NCI-H526 treated with DMSO at 0.1 percent for 48 hours (cell line): ENCODE measurements around the gene KCNK18.

ENCODE experiments used
- DNase-seq: peaks from one replicate; lab custom pipeline; 2025; lab: John Stamatoyannopoulos, UW

KCNK18 gene

DNA sequence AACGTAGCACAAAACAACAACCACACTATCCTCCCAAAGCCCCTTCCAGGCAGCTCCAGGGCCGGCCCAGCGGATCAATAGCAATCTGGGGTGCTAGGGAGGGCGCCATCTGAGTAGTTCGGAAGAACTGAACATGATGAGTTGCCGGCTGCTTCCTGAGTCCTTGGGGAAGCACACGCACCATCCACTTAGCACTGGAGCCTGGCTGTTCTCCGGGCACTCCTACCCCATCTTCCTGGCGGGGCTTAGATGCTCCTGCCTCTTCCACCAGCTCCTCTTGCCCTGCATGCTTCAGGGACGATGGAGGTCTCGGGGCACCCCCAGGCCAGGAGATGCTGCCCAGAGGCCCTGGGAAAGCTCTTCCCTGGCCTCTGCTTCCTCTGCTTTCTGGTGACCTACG, at the start of gene KCNK18:
Gene KCNK18 (plus strand): TSS at position 301 of the 400 bp plus-strand sequence. CDS start 0 bp downstream, at position 301.
- no peak for DNase-seq

DNA sequence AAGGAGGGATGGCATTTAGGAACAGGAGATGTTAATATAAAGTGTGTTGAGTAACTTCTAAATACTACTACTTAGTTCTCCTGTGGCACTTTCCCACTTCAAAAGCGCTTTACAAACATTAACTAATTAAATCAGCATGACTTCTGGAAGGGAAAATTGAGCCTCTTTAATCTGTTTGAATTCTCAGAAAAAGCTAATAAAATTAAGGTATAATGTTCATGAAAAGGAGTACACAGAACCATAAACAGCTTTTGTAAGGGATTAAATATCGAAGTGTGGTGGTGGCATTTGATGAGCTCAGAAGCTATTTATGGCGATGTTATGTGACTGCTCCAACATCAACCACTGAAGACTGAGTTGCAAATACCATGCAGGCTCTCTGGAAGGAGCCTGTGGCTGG, 49.0 kb upstream of the KCNK18 start:
- DNase-seq = no peak

DNA sequence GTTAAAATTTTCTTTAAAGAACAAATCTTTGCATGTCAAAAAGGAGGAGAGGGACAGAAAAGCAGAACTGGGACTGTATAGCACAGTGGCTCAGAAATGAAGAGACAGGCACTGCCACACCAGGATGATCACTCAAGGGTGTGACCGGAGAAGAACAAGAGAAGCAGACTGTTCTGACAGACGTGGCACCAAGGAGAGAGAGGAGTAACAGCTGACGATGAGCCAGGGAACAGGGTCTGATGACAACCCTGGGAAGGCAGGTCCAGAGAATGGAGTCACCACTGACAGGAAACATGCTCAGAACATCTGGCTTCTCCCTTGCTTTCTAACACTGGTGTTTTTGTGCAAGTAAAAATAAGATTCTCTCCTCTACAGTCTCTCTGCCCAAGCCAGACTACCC, 44.6 kb upstream of the KCNK18 start:
- no peak for DNase-seq

DNA sequence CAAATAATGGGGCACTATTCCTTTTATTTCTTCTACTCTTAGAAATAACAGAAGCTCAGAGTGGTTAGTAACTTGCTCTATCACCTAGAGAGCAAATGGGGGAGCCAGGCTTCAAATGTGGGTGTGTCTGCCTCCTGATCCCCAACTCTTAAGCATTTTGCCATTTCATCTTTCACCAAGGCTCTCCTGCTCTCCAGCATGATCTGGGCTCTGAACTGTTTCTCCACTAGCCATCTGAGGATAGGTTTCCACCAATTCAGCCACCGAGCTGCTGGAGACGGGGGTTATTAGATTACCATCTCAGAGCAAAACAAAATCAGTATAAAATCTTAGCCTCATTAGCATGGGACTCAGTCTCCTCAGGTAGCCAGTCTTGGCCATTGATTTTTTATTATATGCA, 39.0 kb upstream of the KCNK18 start:
- no peak for DNase-seq

DNA sequence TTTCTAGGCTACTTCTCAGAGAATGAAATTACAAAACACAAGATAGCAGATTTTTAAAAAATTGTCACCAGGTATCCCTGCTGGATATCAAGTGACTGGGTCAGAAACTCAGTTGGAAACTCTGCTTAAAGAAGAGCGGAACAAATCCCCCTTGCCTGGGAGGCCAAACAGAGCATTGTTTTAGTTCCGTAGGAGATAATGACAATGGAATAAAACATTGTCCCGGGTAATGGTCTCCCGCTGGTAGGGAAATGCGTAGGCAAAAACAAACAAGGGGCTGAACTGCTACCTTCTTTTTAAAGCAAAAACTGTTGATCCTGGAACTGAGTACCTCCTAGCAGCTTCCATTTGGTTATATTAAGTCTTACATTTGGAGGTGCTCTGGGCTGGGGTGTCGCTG, 37.9 kb upstream of the KCNK18 start:
- DNase-seq = no peak

DNA sequence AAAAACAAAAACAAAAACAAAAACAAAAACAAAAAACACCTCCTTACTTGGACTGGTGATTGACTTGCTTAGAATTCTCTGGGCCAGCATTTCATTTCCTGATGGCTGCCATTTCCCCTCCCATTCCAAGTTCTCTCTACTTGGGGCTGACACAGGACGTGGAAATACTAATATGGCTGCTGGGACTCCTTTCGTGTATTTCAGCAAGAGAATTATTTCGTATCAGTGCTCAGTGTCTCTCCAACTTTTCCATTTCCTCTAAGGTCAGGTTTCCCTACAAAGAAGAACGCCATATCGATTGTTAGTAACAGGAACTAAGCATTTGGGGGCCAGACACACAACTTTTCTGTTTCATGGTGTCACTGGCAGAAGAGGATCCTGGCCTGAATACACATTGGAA, 36.7 kb upstream of the KCNK18 start:
- no peak for DNase-seq

DNA sequence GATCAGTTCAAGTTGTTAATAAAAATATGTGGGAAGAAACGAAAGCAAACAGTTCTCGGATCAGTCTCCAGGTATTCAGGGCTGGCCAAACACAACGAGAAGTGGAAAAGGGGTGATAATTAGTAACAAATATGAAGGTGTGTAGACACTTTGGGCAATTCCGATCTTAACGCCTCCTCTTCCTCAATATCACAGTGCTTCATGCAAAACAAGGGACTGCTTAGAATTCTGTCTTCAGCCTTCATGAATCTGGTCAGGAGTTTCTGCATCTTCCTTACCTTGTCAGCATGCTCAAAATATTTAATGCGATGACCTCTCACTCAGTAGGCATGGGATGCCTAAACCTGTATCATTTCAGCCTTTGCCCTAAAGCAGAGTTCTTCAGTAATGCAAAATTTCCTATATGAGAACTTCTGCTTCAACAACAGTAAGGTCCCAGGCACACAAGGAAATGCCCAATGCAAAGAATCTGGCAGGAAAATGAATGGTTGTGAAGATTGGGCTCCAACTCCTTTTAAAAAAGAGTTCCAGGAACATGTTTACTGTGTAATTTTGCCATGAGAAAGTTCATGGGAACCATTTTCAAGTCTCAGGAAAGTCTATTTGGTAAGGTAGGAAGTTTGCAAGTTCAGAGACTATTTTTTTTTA, 35.8 kb upstream of the KCNK18 start:
- no peak for DNase-seq

DNA sequence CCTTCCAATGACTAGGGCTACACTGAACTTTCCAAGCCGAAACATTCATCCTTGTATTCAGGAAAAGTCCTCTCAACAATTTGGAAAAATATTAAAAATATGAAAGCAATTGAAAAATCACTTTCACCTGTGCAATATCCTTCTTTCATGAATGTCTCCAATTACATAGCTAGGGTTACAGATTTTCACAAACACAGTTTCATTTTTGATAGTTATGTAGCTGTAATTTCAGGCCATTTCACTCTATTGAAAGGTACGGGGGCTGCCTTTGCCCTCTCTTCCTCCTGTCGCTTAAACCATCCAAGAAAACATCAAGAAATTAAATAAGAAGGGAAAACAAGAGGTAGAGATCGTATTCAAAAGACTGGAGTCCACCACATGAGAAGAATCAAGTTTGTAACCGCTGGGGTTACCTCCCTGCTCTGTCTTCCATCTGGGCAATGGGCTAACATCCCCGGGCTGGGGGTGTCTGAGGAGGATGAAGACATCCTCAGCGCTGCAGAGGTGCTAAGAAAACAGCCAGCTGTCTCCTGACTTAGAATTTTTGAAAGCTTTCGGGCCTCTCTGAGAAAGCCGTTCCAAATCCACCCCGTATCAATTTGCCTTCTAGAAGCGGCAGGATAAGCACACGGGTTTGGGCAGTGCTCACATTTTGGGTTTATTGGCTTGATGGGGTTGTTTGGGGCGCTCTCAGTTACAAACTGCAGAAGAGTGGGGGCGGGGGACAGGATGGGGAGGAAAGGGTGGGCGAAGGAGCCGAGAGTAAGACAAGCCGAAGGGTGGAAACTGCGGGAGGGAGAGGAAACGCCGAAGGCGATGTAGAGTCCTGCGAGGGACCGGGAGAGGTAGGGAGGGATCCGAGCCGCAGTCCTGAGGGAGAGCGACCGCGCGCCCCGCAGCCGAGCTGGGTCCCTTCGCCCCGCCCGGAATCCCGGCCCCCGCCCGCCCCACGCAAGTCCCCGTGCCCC, 34.9 kb upstream of the KCNK18 start:
- DNase-seq = no peak

DNA sequence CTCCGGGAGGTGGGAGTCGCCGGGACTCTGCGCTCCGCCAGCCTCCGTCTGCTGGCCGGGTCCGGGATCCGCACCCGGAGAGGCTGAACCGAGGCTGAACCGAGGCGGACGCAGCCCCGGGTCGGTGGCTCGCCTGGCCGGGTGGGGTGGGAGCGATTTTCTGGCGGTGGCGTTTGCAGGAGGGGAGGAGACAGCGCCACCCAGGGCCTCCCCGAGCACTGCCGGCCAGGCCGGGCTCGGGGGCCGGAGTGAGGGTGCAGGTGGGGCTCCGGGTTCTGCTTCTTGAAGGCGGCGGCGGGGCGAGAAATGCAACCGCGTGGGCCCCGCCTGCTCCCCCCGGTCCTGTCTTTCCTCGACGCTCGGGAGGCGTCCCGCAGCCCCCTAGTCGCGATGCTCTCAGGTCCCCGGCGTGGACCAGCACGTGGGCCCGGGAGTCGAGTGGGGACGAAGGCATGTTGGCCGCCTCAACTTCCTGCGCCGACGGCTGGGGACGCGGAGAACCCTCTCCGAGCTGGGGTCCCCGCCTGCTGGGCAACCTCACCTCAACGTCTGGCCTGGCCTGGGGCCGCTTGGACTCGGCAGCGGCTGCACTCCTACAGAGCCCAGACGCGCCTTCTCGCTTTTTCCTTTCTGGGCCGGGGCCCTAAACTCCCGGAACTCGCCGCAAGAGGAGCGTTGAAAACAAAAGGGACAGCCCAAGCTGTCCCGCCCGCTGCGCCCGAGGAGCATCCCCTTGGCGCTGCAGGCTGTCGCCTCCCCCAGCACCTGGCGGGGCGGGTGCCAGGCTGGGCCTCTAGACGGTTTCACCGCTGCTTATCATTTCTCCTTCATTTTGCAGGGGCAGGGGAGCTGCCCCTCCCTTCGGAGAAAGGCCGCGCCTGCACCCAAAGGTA, 34.0 kb upstream of the KCNK18 start:
- DNase-seq = peak; percentile 17

DNA sequence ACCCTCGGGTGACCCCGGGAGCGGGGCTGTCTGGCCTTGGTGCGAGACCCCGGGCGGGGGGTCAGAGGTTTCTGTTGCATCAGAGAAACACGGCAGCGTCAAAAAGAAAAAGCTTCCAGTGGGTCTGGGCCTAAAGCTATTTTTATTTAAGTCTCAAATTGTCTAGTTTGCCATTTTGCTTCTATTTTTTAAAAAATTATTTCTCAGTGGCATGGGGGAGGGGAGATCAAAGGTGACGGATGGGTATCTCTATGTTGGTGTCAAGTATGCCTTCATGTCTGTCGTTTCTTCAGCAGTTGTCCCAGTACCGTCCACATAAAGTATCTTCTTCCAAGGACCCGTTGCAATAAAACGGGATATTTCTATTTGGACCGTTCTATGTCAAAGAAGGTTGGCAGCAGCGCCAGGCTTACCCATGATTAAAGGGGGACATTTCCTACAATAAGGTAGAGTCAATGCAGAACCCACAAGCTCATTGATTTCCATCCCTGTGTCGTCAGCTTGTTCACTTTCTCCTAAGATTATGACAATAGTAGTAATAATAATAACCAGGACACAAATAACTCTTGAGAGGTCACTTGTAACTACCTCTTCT, 33.2 kb upstream of the KCNK18 start:
- DNase-seq = no peak

DNA sequence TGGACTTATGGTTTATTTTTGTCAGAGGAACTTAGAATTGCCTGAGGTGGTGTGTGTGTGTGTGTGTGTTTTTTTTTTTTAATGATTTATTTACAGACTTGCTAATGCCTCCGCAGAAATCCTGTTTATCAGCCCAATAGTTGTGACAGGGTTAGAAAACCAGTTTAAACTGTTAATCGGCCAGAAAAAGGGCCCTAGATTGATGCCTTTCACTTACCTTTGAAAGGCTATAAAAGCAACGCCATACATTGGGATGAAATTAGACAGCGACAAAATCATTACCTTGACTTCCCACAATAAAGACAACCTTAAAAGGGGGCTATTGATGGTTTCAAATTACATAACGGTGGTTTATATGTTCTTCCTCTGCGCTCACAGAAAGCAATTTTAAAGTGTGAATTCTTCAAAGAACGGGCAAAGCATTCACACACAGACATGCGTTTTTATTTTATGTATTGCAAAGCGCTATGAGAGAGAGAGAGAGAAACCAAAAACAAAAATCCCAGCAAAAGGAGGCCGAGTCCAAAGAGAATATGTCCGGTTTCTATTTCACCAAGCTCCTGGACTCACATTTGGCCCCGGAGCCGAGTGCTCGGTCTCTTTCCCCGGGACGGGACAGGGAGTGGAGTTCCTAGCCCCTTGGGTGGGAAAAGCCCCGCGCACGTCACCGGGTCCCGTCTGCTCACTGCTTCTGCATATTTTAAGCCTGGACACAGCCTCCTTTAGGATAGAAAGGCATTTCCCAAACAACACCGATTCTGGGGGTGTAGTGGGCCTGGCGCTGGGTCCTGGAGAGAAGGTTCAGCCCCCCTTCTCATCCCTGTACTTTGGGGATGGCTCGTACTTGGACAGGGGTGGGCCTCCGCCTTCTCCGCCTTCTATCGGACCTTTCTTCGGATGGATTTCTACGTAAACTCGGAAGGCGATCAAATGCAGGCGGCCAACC, 32.4 kb upstream of the KCNK18 start:
- DNase-seq = no peak

DNA sequence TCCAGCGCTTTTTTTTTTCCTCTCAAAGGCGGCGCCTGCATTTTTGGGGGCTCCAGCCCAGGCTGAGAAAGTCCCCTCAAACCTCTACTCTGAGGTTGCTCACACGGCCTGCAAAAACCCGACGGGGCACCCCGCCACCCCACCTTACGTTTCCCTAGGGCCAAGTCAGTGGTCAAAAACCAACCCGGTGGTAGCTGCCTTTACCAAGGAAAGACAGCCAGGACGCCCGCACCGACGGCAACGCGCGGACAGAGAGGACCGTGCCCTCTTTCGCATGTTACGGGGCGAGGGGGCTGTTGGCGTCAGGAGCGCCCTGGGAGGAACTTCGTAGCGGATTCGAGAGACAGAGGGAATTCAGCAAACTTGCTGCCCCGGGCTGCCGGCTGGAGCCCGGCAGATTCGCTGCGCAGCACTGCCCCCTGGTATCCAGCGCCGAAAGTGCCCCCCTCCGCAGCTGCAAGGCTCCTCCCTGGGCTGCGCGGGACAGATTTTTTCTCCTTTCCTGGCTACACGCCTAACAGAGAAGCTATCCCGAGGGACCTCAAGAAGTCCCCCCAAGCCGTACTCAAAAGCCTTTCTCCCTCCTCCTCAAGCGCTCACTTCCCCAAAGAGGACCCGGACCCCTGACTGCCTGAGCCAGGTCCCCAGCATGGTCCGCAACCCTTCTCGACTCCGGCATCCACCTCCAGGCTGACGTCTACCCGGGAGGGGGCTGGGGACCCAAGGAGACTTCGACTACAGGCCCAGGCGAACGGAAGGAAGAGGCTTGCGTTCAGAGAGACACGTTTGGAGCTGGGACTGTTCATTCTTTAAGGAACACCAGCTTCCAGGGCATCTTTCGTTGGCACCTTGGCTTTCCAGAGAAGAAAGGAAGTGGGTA, 31.5 kb upstream of the KCNK18 start:
- DNase-seq = peak; percentile 14

DNA sequence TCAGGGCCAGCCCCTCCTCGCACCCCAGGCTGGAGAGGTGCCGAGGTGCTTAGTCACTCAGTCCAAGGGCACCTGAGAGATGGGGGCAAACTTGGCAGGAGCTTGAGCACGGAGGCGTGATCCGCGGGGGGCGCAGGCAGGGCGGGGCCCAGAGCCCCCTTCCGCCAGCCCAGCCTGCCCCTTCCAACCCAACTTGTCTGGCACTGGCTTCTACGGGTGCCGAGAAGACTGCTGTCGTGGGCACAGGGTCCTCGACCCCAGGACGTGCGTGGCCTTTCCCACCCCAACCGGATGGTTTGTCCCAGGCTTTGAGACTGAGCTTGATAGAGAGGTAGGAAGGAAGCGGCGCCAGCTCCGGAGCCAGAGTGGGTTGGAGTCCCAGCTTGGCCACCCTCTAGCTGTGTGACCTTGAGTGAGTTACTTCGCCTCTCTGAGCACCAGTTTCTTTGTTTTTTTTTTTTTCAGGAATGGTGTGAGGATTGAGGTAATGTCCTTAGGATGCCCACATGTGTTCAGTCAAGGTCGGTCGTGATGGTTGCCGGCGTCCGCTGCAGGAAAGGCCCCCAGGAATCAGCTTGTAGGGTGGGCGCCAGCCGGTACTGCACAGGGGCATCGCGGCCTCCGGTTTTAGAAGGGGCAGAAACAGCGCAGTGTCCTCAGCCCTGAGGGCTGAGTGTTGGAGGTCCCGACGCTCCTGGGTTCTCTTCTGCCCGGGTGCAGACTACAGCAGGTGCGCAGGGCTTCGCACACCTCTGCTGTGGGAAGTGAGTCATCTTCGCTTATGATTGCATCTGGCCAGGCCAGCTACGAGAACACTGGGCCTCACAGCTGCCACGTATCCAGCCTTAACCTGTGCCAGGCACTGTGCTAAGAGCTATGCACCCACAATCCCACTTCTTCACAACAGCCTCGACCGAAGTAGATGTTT, 30.6 kb upstream of the KCNK18 start:
- no peak for DNase-seq

DNA sequence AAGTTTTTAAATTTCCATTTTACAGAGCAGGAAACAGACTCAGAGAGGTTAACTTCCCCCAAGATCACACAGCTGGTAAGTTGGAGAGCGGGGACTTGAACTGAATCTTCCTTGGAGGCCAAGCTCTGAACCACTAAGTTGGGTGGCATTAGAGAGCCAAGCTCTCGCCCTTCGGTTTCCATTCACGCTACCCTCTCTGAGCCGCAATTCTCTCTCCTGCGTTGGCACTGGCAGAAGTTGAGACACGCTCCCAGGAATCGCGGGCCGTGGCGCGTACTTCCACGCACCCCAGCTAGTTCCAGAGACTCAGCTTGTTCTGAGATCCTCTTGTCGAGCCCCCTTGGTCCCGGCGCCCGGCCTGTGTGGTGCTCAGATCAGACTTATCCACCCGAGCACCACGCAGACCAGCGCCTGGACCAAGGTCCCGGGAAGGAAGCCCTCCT, 29.9 kb upstream of the KCNK18 start:
- DNase-seq = no peak

DNA sequence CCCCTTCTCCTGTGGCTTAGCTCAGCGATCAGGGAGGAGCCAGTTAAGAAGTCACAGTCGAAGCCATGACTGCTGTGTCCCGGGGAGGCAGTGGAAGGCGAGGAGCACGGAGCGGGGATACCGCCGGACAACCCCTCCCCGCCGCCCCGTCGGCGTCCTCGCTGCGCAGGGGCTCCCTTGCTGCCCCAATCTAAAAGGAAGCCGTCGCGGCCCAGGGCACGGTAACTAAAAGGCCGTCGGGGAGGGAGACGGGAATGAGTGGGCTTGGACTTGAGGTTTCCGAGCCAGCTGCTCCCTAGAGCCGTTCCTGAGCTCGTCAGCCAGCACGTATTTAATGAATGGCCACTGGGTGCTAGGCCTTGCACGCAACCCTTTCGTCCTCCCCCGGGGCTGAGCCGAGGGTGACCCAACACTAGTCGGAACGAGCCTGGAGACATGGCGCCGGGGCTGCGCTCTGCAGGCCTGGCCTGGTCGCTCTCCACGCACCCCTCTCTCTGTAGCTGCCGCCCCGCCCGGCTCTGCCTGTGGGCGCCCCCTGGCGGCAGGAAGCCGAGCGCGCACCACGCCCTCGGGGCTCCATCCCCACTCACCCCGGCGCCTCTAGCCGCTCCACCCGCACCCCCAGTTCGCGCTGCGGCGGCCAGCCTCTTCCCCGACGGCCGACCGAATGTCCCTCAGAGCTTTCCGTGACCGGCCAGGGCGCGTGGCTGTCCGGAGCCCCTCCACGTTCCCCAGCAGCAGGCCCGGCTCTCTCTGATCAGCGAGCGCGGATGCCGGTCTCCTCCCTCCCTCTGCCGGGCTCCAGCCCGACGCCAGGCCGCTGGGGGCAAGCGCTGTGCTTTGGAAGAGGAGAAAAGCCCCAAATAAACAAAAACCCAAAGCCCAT, 29.3 kb upstream of the KCNK18 start:
- DNase-seq = peak; percentile 16

DNA sequence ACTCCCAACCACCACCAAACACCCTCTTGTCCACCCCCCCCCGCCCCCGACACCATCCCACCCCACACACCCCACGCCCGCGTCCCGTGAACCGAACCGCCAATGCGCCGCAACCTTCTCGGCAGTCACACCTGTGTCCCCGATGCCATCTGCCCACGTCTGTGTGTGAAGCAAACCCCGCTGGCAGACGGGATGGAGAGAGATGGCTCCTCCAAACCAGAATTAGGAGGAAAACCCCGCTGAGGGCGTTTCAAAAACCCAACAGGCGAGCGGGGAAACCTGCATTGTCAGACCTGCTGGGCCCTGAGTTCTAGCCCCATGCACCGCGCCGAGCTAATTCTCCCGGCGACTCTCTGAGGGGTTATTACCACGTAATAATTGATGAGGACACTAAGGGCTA, 28.6 kb upstream of the KCNK18 start:
- no peak for DNase-seq

DNA sequence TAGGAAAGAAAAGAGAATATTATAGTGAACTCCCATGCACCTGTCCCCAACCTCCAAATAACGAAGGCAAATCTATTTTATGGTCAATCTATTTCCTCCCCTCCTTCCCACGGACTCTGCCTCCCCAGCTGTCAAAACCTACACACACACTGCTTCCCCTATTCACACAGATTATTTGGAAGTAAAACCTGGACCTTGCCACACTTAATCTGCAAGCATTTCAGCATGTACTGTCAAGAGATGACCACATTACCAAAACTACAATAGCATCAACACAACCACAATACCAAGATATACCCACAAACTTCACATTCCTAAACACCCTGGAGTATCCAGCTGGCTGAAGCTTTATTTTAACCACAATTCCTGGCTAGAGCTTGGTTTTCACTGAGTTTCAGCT, 27.8 kb upstream of the KCNK18 start:
- no peak for DNase-seq

DNA sequence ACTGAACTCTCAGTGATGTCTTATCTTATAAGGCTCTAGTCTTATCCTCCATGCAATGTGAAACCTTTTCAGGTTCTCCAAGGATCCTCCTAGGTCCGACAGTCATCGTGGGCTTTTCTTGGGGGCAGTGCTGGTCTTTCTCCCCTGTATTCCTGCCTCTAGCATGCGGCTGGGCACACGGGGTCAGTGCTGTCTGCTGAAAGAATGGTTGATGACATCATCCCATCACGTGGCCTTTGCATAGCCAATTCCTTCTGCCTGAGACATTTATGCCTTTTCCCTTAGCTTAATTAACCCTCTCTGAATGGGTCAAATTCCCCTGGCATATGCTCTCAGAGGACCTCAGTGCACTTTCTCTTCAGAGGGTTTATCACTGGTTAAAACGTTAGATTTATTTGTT, 27.0 kb upstream of the KCNK18 start:
- DNase-seq = no peak
